ENCODE measurements around the gene AK8.

DNA sequence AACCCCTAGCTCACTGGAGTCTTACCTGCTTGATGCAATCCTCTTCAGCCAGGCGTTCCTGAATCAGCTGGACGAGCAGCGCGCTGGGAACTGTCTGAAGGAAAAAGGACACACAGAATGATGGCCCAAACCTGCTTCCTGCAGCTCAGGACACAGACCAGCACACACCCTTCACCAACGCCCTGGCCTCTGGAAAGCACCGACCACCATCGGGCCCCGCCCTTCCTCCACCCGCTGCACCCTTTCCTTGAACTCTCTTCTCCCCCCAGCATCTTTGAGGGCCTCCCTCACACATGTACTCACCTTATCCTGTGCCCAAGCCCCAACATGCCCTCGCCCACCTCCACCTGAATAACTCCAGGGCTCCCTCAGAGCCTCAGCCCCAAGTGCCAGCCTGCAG, 23.3 kb downstream of the AK8 start:
- TF ChIP-seq GATA2 (CRISPR knock-in tag; IDR thresholded peaks at IDR 0.05) (no peak), POLR2AphosphoS5 (IDR thresholded peaks at IDR 0.05; ENCODE audit: low read depth, low read length) (no peak), CTCF (IDR thresholded peaks at IDR 0.05) (no peak)
